ENCODE measurements around the gene CELA3A.
"Not testable (repeated sequence)": the region's sequence is repeated elsewhere in the genome, so short reads cannot be mapped to it uniquely, and the experiment has no call there.

CELA3A gene, protein sequence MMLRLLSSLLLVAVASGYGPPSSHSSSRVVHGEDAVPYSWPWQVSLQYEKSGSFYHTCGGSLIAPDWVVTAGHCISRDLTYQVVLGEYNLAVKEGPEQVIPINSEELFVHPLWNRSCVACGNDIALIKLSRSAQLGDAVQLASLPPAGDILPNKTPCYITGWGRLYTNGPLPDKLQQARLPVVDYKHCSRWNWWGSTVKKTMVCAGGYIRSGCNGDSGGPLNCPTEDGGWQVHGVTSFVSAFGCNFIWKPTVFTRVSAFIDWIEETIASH

DNA sequence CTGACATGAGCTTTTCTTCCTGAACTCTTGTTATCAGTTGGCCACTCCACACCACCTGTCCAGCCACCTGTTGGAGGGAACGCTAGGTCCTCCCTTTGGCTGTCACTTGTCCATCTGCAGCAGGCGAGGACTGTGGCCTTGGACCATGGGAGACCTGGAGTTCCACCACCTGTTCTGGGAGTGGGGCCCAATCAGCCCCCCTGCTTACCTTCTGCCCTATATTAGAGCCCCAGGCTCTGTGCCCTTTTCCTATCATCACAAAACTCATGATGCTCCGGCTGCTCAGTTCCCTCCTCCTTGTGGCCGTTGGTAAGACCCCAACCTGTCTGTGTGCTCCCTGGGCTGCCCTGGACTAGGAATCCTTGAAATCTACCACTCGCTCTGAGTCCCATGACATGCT lies at the start of gene CELA3A:
Gene CELA3A (plus strand): TSS at position 249 of the 400 bp plus-strand sequence. CDS start 18 bp downstream, at position 267.
- Histone ChIP-seq H3K27me3 (ENCODE audit: control insufficient read depth, insufficient read depth, low read length) (no peaks in the 10 kb centered on the region), H3K4me1 (ENCODE audit: control insufficient read depth, insufficient read depth, low read length) (no peaks in the 10 kb centered on the region), H3K4me3 (ENCODE audit: low read length) (no peak within 1 kb of the TSS), H3K9ac (ENCODE audit: low read length) (no peak within 1 kb of the TSS), H3K9me3 (ENCODE audit: control insufficient read depth, low read length) (no peaks in the 10 kb centered on the region), H3K36me3 (ENCODE audit: control insufficient read depth, insufficient read depth, low read length) (no peaks in the 10 kb centered on the region)

DNA sequence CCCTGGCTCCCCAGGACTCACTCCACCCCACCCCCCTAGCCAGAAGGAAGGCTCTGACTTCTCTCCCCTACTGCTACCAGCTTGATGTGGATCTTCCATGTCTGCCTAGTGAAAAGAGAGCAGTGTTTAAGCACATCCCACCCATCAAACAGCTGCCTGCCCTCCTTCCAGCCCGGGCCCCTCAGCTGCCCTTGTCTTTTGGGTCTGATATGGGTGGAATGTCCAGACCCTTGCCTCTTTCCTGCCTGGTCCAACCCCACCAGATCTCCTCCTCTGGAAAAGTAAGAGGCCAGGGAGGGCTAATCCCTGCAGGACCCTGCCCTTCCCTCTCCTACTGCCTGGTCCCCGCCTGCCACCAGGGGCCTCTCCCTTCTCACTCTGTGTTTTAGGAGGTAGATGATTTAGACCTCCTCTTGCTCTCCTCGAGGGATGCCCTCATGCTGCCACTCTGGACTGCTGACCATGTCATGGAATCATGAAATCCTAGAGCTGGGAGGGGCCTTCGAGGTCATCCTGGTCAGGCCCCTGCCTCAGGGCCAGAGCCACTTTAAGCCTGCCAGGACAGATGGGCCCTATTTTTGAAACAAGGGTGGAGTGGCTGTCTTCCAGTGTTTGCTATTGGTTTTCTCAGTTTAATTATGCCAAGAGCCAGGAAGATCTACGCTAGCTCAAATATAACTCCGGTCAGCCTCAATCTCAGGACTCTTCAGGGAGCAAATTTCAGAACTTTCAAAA lies 48.5 kb upstream of the CELA3A start:
- Histone ChIP-seq H3K27me3 (ENCODE audit: control insufficient read depth, insufficient read depth, low read length) (peaks cover 2% of the 10 kb centered on the region), H3K4me1 (ENCODE audit: control insufficient read depth, insufficient read depth, low read length) (peaks cover 24% of the 10 kb centered on the region), H3K9ac (ENCODE audit: low read length) (no peak overlapping the region)

DNA sequence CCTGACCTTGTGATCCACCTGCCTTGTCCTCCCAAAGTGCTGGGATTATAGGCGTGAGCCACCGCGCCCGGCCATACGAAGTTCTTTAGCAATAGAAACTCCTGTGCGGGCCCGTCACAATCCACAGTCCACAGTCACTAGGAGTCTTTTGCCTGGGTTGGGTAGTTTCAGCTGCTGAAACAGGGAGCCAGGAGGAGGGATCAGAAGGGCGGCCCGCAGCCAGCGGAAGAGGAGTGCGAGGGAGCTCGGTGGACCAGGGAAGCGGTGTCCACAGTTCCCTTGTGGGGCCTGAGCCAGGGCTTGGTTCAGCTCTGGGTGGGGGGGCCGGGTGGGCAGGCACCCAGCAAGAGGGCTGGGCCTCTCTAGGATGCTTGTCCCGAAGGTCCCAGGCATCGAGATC lies 46.4 kb upstream of the CELA3A start:
- Histone ChIP-seq H3K9ac (ENCODE audit: low read length) (no peak overlapping the region), H3K4me1 (ENCODE audit: control insufficient read depth, insufficient read depth, low read length) (peaks cover 24% of the 10 kb centered on the region), H3K27me3 (ENCODE audit: control insufficient read depth, insufficient read depth, low read length) (peaks cover 2% of the 10 kb centered on the region)

More for the DNA sequence above, 48.5 kb upstream of the CELA3A start:
- H3K9me3 ChIP-seq (ENCODE audit: control insufficient read depth, low read length), result no peaks in the 10 kb centered on the region
- H3K36me3 ChIP-seq (ENCODE audit: control insufficient read depth, insufficient read depth, low read length), result no peaks in the 10 kb centered on the region
- no peak overlapping the region for H3K4me3 ChIP-seq (ENCODE audit: low read length)

DNA sequence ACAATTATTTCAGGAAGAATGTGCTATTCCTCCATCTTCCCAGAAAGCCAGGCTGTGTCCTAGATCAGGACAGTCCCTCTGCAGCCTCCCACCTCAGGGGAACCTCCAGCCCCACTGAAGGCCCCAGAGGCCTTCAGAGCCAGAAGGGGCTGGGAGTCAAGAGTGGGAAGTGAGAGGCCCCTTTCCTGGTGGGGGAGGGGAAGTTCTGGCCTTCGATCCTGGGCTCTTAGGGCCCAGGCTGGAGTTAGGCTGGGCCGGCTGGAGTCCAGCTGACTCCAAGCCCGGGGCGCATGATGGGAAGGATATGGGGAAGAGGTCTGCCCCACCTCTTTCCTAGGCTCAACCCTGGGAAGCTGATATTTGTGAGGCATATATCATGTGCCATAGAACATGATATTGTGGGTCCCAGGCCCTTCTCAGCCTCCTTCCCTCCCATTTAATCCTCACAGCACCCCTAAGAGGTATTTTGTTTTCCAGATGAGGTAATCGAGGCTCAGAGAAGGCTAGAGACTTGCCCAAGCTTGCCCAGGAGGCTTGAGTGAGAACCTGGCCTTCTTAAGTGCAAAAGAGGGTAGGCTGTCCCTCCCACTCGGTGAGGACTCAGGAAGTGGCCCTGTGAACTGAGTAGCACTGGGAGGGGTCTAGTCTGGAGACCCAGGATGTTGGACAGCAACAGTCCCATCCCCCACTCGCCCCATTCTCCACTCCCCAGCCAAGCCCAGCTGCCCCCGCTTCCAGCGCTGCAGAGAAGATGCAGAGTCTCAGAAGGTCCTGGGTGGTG lies 45.8 kb upstream of the CELA3A start:
- H3K36me3 ChIP-seq (ENCODE audit: control insufficient read depth, insufficient read depth, low read length), result no peaks in the 10 kb centered on the region
- H3K9me3 ChIP-seq (ENCODE audit: control insufficient read depth, low read length), result no peaks in the 10 kb centered on the region
- H3K4me1 ChIP-seq (ENCODE audit: control insufficient read depth, insufficient read depth, low read length), result peaks cover 24% of the 10 kb centered on the region
- H3K9ac ChIP-seq (ENCODE audit: low read length), result peak overlapping the region; percentile 36
- H3K27me3 ChIP-seq (ENCODE audit: control insufficient read depth, insufficient read depth, low read length), result peaks cover 2% of the 10 kb centered on the region
- H3K4me3 ChIP-seq (ENCODE audit: low read length), result no peak overlapping the region

More for the DNA sequence above, 46.4 kb upstream of the CELA3A start:
- H3K36me3 ChIP-seq (ENCODE audit: control insufficient read depth, insufficient read depth, low read length), result no peaks in the 10 kb centered on the region
- no peak overlapping the region for H3K4me3 ChIP-seq (ENCODE audit: low read length)
- H3K9me3 ChIP-seq (ENCODE audit: control insufficient read depth, low read length), result no peaks in the 10 kb centered on the region

DNA sequence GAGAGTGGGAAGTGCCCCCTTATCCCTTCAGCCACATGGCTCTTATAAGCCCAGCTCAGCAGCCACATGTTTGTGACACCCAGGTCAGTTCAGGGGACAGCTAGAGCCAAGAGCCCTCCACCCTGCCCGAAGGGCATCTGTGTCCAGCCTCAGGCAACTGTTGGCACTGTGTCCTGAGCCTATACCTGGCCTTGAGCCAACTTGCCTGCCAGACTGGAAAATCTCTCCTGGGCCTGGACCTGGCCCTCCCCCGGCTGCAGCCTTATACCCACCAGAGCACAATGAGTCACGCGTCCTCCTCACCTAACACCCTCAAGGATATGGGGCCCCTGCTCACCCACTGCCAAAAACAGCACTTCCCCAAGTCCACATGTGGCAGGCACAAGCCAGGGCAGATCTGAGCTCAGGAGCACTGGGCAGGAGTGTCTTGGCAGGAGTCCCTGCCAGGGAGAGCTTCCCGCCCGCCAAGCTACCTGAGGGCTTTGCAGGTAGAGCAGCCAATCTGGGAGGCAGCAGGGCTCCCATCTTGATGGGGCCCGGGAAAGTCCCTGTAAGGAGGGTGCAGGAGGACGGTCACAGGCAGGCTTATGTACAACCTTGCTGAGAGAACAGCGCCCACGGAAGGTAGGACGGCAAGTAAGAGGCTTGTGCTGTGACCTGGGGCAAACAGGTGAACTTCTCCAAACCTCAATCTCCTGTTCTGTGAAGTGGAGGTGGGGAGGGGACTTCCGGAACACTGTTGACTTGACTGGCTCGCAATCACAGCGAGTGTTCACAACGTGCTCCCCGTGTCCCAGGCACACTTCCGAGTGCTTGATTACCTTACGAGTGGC lies 44.5 kb upstream of the CELA3A start:
- Histone ChIP-seq H3K27me3 (ENCODE audit: control insufficient read depth, insufficient read depth, low read length) (peaks cover 2% of the 10 kb centered on the region), H3K9ac (ENCODE audit: low read length) (peak overlapping the region; percentile 3), H3K4me1 (ENCODE audit: control insufficient read depth, insufficient read depth, low read length) (peaks cover 31% of the 10 kb centered on the region), H3K9me3 (ENCODE audit: control insufficient read depth, low read length) (no peaks in the 10 kb centered on the region), H3K4me3 (ENCODE audit: low read length) (no peak overlapping the region), H3K36me3 (ENCODE audit: control insufficient read depth, insufficient read depth, low read length) (no peaks in the 10 kb centered on the region)

DNA sequence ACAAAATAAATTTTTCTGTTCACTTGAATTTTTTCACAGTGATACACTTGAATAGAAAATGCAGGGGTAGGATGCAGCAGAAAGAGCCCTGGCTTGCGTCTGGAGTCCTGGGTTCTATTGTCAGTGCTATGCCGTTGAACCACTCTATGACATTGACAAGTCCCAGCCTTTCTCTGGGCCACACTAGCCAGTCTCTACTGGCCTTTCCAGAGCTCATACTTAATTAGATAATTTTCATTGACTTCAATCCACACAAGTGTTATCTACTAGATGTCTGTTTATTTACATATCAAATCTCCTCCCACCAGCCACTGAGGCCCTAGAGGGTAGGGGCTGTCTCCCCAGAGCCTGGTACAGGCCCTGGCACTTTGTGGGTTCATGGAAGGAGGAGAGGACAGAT lies 40.1 kb upstream of the CELA3A start:
- Histone ChIP-seq H3K36me3 (ENCODE audit: control insufficient read depth, insufficient read depth, low read length) (no peaks in the 10 kb centered on the region), H3K4me1 (ENCODE audit: control insufficient read depth, insufficient read depth, low read length) (peaks cover 32% of the 10 kb centered on the region), H3K27me3 (ENCODE audit: control insufficient read depth, insufficient read depth, low read length) (peaks cover under 1% of the 10 kb centered on the region), H3K9me3 (ENCODE audit: control insufficient read depth, low read length) (no peaks in the 10 kb centered on the region), H3K4me3 (ENCODE audit: low read length) (no peak overlapping the region), H3K9ac (ENCODE audit: low read length) (no peak overlapping the region)

DNA sequence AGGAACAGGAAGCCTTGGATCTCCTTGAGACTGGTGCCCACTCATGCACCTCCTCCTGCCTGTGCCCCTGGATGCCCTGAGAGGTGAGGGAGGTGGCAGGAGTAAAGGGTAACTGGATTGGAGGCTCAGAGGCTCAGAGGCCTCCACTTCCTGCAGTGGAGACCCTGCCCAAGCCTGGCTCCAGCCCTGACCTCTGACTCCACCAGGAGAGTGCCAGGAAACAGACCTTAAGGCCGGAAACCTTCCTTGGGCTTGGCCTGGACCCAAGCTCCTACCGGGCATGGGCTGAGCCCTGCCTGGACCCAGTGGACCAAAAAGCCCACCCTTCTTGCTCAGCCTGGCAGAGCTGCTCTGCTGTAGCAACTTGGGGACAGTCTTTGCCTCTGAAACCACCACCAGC lies 39.7 kb upstream of the CELA3A start:
- H3K9ac ChIP-seq (ENCODE audit: low read length), result no peak overlapping the region
- no peaks in the 10 kb centered on the region for H3K36me3 ChIP-seq (ENCODE audit: control insufficient read depth, insufficient read depth, low read length)
- H3K27me3 ChIP-seq (ENCODE audit: control insufficient read depth, insufficient read depth, low read length), result peaks cover 3% of the 10 kb centered on the region
- H3K9me3 ChIP-seq (ENCODE audit: control insufficient read depth, low read length), result no peaks in the 10 kb centered on the region
- no peak overlapping the region for H3K4me3 ChIP-seq (ENCODE audit: low read length)
- H3K4me1 ChIP-seq (ENCODE audit: control insufficient read depth, insufficient read depth, low read length), result peaks cover 27% of the 10 kb centered on the region

DNA sequence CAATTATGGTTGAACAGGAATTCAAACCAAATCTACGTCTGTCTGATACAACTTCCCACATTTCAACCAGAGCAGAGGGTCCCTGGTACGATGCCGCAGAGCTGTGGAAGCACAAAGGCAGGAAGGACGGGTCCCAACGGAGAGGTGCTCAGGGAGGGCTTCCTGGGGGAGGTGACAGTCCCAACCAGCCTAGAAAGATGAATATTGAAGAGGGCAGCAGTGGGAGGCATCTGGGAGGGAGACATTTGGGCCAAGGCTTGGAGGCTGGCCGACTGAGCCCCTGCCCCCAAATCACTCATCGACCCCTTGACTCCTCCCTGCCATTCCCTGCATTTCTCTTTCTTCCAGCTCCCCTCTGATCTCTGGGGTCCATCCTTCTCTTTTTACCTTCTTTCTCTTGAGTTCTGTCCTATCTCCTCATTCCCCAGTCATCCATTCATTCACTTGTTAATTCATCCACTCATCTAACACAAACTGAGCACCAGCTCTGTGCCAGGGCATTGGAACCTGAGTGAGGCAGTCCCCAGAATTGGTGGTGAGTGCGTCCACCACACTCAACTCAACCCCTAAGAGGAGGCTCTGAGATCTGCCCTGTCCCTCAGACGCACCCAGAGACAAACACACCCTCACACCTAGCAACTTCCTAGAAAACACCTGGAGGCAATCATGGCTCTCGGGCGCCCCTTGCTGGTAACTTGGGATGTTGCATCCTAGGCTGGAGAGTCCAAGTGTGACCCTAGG lies 37.8 kb upstream of the CELA3A start:
- H3K9ac ChIP-seq (ENCODE audit: low read length), result no peak overlapping the region
- H3K4me3 ChIP-seq (ENCODE audit: low read length), result no peak overlapping the region
- no peaks in the 10 kb centered on the region for H3K9me3 ChIP-seq (ENCODE audit: control insufficient read depth, low read length)
- no peaks in the 10 kb centered on the region for H3K36me3 ChIP-seq (ENCODE audit: control insufficient read depth, insufficient read depth, low read length)
- H3K27me3 ChIP-seq (ENCODE audit: control insufficient read depth, insufficient read depth, low read length), result peaks cover 3% of the 10 kb centered on the region
- peaks cover 19% of the 10 kb centered on the region for H3K4me1 ChIP-seq (ENCODE audit: control insufficient read depth, insufficient read depth, low read length)

DNA sequence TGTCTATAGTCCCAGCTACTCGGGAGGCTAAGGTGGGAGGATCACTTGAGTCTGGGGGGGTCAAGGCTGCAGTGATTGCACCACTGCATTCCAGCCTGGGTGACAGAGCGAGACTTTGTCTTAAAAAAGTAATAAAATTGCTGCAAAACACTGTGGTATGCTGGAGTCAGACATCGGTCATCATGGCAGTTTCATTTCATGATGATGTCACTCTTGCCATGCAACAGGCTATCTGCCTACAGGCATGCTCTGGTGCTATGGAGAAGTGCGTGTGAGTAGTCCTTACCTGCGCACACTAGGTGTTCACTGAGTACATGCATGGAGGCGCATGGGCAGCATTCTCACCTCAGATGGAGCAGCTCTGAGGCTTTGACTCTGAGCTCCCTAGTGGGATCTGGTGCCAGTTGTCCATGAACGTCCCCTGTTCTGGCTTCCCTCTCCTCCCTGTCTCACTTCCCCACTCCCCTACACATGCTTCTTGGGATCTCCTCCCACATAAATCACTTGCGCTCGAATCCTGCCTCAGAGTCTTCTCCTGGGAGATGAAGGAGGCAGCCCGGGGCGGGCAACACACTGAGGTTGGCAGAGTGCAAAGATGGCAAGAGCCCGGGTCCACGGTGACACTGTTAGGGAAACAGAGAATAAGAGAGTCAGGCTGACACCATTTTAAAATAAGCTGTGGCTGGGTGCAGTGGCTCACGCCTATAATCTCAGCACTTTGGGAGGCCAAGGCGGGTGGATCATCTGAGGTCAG lies 35.0 kb upstream of the CELA3A start:
- H3K9ac ChIP-seq (ENCODE audit: low read length), result no peak overlapping the region
- H3K27me3 ChIP-seq (ENCODE audit: control insufficient read depth, insufficient read depth, low read length), result peaks cover 3% of the 10 kb centered on the region
- peaks cover 17% of the 10 kb centered on the region for H3K4me1 ChIP-seq (ENCODE audit: control insufficient read depth, insufficient read depth, low read length)
- no peaks in the 10 kb centered on the region for H3K36me3 ChIP-seq (ENCODE audit: control insufficient read depth, insufficient read depth, low read length)
- H3K4me3 ChIP-seq (ENCODE audit: low read length), result no peak overlapping the region
- no peaks in the 10 kb centered on the region for H3K9me3 ChIP-seq (ENCODE audit: control insufficient read depth, low read length)

DNA sequence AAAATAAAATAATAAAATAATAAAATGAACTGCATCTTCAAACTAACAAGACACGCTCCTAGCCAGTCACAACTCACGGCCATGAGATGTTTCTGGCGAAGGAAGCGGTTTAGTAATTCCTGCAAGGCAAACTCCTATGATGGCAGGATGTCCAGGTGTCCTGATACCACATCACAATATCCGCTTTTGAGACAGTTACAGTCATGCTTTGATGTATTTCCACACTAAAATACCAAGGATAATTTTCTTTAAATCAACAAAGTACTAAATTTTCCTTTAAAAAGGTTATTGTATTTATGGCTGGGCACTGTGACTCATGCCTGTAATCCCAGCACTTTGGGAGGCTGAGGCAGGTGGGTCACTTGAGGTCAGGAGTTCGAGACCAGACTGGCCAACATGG lies 34.2 kb upstream of the CELA3A start:
- H3K9ac ChIP-seq (ENCODE audit: low read length); H3K27me3 ChIP-seq (ENCODE audit: control insufficient read depth, insufficient read depth, low read length); H3K4me3 ChIP-seq (ENCODE audit: low read length); H3K4me1 ChIP-seq (ENCODE audit: control insufficient read depth, insufficient read depth, low read length); H3K9me3 ChIP-seq (ENCODE audit: control insufficient read depth, low read length); H3K36me3 ChIP-seq (ENCODE audit: control insufficient read depth, insufficient read depth, low read length): not testable (repeated sequence)
